ENCODE data around the gene LSP1. TPM values are rescaled to one million over a fixed set of nuclear protein-coding genes. Genes with fewer than 3 reads are reported as not detected.
A peak's percentile ranks its signal among the peaks of the same experiment; 100 is the strongest.

The LSP1 gene
- total RNA-seq, 1 donor from 2014 or later, result 22.9 TPM

DNA sequence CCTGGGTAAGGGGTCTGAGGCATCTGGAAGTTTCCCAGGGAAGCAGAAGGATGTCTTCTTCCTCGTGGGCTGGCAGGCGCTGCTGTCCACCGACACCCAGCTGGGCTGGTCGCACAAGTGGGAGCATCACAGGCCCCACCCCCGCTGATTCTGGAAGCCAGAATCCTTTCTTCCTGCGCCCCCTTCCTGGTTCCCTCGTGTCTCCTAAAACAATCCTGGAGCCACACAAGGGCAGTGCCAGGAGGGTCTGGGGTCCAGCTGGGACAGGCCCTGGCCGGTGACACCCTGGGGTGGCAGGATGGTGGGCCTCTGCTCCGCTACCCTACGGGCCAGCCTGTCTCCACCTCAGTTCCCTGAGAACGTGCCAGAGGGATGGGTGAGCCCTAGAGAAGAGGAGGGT is 4.2 kb downstream of the LSP1 start:
- intact Hi-C loops (cut with micrococcal nuclease), result no loop called here
- peak; percentile 20 for DNase-seq
- no peak for ATAC-seq

DNA sequence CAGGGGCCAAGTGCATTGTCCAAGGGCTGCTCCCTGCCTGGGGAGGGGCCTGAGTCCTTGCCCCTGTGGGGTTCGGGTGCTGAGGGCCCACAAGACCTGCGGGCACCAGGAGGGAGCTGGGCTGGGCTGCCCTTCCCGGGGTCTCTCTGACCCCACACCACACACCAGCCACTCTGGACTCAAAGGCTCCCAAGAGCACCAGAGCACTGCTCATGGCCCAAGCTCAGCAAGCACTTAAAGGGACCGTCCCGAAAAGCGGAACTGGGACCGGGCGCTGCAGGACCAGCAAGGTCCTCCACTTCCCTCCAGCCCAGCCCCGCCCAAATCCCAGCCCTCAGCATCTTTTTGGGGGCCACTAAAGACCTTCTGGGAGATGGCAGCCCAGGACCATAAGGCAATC is 5.3 kb downstream of the LSP1 start:
- DNase-seq (peak; percentile 55), ATAC-seq (no peak)
- intact Hi-C loops (cut with micrococcal nuclease), result no loop called here

GRCh38 chr11:1858576-1858975 is 5.7 kb downstream of the LSP1 start:
- intact Hi-C loops (cut with micrococcal nuclease), result no loop called here
- DNase-seq (no peak), ATAC-seq (no peak)

DNA sequence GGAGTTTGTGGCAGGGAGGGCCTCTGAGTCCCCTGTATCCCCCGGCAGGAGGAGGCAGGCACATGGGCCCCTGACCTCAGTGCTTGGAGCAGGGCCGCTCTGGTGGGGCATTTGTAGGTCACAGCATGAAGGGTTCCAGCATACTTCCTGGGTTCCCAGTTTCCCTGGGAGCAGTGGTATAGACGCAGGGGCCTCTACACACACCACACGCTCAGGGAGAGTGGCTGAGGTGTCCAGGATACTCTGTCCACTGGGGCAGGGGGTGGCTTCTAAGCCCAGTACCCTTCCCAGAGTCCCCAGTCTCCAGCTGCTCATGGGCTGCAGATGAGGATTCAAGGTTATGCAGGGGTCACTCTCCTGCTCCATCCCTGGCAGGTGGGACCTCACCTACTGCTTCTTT is 6.1 kb downstream of the LSP1 start:
- intact Hi-C loops (cut with micrococcal nuclease), result no loop called here
- no peak for DNase-seq
- ATAC-seq, result no peak

- DNase-seq (peak; percentile 3), ATAC-seq (no peak)
- intact Hi-C loops (cut with micrococcal nuclease), result no loop called here
Observed at GRCh38 chr11:1860108-1860507, 7.2 kb downstream of the LSP1 start.

- intact Hi-C loops (cut with micrococcal nuclease), result no loop called here
- ATAC-seq (no peak), DNase-seq (no peak)
Observed at GRCh38 chr11:1861435-1862411, 8.8 kb downstream of the LSP1 start.

- intact Hi-C loops (cut with micrococcal nuclease), result no loop called here
- DNase-seq (peak; percentile 36), ATAC-seq (no peak)
Observed at GRCh38 chr11:1862588-1863351, 9.9 kb downstream of the LSP1 start.

DNA sequence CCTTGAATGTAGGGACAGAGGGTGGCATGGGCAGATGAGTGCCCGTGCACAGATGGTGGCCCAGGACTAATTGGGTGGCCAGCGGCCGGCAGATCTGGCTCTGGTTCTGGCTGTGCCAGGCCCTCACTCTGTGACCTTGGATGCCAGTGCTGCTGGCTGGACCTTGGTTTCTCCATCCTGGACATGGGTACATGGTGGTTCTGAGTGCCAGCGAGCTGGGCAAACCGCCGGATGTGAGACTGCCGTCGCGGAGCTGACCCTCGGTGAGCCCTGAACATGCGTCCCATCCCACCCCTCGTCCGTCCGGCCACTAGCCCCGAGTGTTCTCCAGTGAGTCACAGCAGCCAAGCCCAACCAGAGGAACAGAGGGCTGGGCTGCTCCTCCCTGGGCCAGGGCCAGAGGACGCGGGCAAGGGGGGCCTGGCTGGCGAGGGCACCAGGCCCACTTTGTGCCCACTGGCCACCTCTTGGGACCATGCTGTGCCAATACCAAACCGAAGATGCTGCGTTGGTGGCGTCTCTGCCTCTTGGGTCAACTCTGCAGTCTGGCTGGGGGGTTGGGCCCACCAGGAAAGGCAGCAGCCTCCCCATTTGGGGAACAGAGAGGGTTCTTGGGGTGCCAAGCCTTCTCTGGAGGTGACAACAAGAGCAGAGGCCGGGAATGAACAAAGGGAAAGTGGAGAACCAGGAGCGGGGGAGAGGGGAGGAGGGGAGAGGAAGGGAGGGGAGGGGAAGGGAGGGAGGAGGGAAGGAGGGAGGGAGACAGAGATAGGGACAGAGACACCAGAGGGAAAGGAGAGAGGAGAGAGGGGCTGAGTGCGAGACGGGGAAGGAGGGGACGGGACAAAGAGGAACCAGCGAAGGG is 10.7 kb downstream of the LSP1 start:
- intact Hi-C loops (cut with micrococcal nuclease), result no loop called here
- peak; percentile 92 for DNase-seq

DNA sequence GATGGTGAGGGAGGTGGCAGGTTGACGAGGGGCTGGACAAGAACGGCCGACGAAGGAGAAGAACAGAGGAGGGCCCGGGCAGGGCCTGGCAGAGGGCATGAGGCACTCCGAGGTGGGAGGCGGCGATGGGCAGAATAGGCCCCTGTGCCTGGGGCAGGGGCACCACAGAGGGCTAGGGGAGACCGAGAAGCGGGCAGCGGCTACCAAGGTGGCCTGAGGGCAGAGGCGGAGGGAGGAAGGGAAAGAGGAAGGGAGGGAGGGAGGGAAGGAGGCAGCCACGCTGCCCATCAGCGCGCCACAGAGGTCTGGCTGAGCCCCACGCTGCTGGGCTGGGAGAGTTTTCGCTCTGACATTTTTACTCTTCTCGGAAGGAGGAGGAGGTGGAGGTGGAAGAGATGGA is 11.3 kb downstream of the LSP1 start:
- DNase-seq (peak; percentile 39), ATAC-seq (peak; percentile 5)
- intact Hi-C loops (cut with micrococcal nuclease), result no loop called here

More for the DNA sequence above, 10.7 kb downstream of the LSP1 start:
- peak; percentile 87 for ATAC-seq

DNA sequence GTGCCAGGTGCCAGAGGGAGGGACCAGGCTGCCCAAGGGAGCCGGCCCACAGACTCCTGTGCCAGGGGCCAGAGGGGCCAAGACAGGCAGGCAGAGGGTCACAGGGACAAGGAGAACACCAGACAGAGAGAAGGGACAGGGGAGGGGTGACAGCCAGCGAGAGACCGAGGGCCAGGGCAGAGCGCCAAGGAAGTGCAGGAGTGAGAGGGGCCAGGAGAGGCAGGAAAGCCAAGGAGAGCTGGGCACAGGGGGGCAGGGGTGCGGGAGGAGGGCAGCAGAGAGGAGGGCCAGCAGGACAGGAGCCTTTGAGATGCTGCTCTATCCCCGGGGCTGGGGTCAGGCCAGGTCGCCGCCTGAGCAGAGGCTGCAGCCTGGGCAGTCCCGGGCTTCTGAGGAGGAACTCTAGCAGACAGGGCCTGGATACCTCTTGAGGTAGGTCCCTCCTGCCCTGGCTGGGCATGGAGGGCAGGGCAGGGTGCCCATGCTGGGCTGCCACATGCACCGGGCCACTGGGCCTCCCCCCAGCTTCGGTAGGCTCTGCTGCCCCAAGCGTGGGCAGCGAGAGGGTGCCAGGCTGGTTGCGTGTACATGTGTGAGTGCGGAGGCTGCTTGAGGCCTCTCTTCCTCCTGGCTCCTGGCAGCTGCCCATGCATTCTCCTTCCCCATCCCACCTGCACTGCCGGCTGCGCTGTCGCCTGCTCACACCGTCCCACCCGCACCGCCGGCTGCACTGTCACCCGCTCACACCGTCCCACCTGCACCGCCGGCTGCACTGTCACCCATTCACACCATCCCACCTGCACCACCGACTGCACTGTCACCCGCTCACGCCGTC is 12.2 kb downstream of the LSP1 start:
- ATAC-seq (peak; percentile 8), DNase-seq (peak; percentile 60)
- intact Hi-C loops (cut with micrococcal nuclease), result no loop called here

- intact Hi-C loops (cut with micrococcal nuclease), result no loop called here
- ATAC-seq (no peak), DNase-seq (peak; percentile 29)
Observed at GRCh38 chr11:1866226-1866625, 13.3 kb downstream of the LSP1 start.

GRCh38 chr11:1866776-1867175 is 13.9 kb downstream of the LSP1 start:
- no peak for ATAC-seq
- intact Hi-C loops (cut with micrococcal nuclease), result no loop called here
- peak; percentile 24 for DNase-seq

DNA sequence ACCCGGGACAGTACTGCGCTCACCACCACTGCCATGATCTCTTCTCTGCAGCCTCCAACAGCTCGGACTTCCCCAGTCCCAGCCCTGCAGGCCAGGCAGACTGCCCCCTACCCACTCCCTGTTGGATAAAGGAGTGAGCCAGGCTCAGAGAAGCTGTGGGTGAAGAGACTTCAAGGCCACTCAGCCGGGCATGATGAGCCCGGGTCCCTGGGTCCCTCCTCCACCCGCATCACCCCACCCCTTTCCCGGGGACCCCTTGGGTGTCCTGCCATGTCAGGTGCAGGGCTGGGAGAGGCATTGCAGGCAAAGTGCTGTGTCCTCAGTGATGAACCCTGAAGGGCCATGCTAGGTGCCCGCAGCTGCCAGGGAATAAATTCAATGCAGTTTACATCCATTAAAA is 14.5 kb downstream of the LSP1 start:
- intact Hi-C loops (cut with micrococcal nuclease), result no loop called here
- no peak for ATAC-seq
- DNase-seq, result peak; percentile 25

- DNase-seq (no peak), ATAC-seq (no peak)
- intact Hi-C loops (cut with micrococcal nuclease), result no loop called here
Observed at GRCh38 chr11:1868056-1868635, 15.3 kb downstream of the LSP1 start.

- DNase-seq, result peak; percentile 80
- peak; percentile 37 for ATAC-seq
- intact Hi-C loops (cut with micrococcal nuclease), result no loop called here
Observed at GRCh38 chr11:1868636-1869291, 15.9 kb downstream of the LSP1 start.

DNA sequence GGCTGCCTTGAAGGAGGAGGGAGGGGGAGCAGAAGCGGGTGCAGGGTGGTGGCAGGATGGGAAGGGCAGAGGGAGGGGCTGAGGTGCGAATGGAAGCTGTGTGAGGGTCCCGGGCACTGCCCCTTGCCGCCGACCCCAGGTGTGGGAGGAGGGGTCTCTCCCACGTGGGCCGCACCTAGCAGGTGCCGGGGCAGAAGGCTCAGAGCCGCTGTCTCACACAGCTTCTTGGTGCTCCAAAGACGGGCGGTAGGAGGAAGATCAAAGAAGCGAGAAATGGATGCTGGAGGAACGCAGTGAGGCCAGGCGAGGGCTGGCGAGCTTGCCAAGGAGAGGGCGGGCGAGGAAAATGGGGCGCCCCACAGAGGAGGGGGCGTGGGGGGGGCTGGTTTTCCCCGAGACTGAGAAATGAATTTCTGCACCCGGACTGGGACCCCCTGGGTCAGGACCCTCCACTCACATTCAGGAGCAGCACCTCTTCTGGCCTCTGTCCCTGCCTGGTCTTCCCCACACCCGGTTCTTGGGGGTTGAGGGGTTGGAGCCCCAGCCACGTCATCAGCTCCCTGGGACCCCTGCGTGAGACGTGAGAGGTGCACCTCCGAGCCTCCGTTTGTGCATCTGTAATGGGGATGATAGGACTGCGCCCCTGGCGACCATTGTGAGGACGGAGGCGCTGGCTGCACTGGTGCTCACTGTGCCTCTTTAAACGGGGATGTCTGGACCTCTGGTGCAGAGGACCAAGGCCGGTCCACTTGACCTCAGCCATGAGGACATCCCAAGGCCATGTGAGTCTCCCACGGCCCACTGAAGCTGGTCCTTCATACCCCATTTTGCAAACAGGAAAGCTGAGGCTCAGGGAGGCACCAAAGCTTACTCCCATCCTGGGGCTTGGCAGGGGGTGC is 16.8 kb downstream of the LSP1 start:
- peak; percentile 64 for DNase-seq
- ATAC-seq, result peak; percentile 45

GRCh38 chr11:1870326-1870696 is 17.4 kb downstream of the LSP1 start:
- DNase-seq (peak; percentile 34), ATAC-seq (peak; percentile 2)
- intact Hi-C loops (cut with micrococcal nuclease), result no loop called here

More for the DNA sequence above, 16.8 kb downstream of the LSP1 start:
- intact Hi-C loops (cut with micrococcal nuclease), result no loop called here
